ENCODE data around the gene PRR20G. TPM values are rescaled to one million over a fixed set of nuclear protein-coding genes. Genes with fewer than 3 reads are reported as not detected.

Gene PRR20G
- polyA plus RNA-seq, 10 donors, result not detected

Other genes with a start within 250 kb of the PRR20G start
- not detected for gene PRR23E, start 94.9 kb downstream of the PRR20G start, polyA plus RNA-seq (ENCODE audit: insufficient read length in 10 of 10)

Measured in muscle of back (tissue), 10 donors.